ENCODE data around the gene TNFRSF8.

TNFRSF8 gene

DNA sequence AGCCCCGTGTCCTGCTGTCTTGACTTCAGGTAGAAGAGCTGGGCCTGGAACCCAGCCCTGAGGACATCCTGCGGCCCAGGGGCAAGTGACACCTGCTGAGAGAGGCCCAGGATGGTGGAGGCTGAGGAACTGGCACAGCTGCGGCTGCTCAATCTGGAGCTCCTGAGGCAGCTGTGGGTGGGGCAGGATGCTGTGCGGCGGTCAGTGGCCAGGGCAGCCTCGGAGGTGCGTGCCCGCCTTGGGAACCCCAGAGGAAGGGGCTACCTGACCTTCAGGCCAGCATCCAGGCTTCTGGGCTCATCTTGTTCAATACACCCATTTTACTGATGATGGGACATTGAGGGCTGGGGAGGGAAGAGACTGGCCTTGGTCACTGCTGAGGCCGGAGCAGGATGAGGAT is 41.5 kb upstream of the TNFRSF8 start:
- no peak overlapping the region for H3K4me3 ChIP-seq (ENCODE audit: control insufficient read depth, low read depth, low read length)
- TF ChIP-seq, protein P1, sequence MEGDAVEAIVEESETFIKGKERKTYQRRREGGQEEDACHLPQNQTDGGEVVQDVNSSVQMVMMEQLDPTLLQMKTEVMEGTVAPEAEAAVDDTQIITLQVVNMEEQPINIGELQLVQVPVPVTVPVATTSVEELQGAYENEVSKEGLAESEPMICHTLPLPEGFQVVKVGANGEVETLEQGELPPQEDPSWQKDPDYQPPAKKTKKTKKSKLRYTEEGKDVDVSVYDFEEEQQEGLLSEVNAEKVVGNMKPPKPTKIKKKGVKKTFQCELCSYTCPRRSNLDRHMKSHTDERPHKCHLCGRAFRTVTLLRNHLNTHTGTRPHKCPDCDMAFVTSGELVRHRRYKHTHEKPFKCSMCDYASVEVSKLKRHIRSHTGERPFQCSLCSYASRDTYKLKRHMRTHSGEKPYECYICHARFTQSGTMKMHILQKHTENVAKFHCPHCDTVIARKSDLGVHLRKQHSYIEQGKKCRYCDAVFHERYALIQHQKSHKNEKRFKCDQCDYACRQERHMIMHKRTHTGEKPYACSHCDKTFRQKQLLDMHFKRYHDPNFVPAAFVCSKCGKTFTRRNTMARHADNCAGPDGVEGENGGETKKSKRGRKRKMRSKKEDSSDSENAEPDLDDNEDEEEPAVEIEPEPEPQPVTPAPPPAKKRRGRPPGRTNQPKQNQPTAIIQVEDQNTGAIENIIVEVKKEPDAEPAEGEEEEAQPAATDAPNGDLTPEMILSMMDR (conservative IDR thresholded peaks at IDR 0.05; ENCODE audit: control insufficient read depth, insufficient read depth, low read depth, low read length), result no peak
- no peak for DNase-seq (ENCODE audit: low read depth)

DNA sequence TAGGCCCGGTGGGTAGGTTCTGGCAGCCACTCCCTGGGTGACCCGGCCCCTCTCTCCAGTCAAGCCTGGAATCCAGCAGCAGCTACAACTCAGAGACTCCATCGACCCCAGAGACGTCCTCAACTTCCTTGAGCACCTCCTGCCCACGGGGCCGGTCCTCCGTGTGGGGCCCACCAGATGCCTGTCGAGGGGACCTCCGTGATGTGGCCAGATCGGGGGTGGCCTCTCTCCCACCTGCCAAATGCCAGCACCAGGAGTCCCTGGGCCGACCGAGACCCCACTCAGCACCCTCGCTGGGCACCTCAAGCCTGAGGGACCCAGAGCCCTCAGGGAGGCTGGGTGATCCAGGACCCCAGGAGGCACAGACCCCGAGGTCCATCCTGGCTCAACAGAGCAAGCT is 41.1 kb upstream of the TNFRSF8 start:
- DNase-seq (ENCODE audit: low read depth), result no peak
- no peak overlapping the region for H3K4me3 ChIP-seq (ENCODE audit: control insufficient read depth, low read depth, low read length)
- TF ChIP-seq, protein P1 (conservative IDR thresholded peaks at IDR 0.05; ENCODE audit: control insufficient read depth, insufficient read depth, low read depth, low read length), result no peak

DNA sequence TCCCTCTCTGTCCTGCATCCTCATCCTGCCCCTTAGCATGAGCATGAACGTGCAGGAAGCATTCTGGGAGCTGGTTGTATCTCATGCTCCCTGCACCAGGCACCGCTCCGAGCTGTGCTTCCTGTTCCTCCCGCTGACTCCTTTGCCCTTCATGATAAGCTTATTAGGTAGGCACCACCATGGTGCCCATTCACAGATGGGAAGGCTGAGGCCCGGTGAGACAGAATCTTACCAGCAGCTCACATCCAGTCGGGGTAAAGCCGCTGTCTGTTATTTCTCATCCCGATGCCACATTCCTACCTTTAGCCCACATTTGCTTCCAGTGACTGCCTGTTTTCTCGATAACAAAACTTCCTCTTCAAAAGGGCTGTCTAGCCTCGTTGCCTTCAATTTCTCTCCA is 36.5 kb upstream of the TNFRSF8 start:
- TF ChIP-seq, protein P1 (conservative IDR thresholded peaks at IDR 0.05; ENCODE audit: control insufficient read depth, insufficient read depth, low read depth, low read length), result no peak

DNA sequence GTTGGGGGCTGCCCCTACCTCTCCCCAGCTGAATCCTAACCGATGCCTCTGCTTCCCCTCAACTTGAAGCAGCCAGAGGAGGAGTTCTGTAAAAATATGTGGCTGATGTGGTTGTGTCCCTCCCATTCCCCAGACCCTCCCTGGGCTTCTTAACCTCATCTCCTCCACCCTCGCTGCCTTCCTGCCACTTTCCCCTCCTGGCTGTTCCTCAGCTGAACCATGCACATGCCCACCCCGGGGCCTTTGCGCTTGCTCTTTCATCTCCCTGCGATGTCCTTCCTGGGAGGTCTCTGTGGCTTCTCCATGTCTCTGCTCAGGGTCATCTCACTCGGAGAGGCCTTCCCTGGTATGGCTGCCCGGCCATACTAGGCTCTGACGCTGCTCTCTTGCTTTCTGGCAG is 34.9 kb upstream of the TNFRSF8 start:
- no peak for DNase-seq (ENCODE audit: low read depth)
- no peak overlapping the region for H3K4me3 ChIP-seq (ENCODE audit: control insufficient read depth, low read depth, low read length)
- TF ChIP-seq, protein P1 (conservative IDR thresholded peaks at IDR 0.05; ENCODE audit: control insufficient read depth, insufficient read depth, low read depth, low read length), result no peak

More for the DNA sequence above, 36.5 kb upstream of the TNFRSF8 start:
- no peak for DNase-seq (ENCODE audit: low read depth)
- no peak overlapping the region for H3K4me3 ChIP-seq (ENCODE audit: control insufficient read depth, low read depth, low read length)

DNA sequence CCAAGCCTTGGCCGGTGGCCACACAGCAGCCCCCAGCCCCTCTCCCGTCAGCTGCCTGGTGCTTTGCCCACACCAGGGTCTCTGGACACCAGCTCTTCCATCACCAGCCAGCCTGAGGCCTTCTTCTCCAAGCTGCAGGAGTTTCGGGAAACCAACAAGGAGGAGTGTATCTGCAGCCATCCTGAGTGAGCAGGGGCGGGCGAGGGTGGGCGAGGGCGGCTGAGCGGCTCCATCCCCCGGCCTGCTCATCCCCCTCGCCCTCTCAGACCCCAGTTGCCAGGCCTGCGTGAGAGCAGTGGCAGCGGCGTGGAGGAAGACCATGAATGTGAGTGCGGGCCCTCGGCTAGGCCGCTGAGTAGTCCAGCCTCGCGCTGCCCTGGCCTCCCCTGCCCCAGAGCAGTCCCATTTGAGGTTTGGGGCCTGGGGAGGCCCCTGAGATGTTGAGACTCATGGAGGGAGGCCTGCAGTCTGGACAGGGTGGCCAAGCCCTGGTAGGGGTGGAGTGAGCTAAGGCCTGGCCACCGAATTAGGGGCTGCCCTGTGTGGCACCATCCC is 34.1 kb upstream of the TNFRSF8 start:
- no peak for DNase-seq (ENCODE audit: low read depth)
- H3K4me3 ChIP-seq (ENCODE audit: control insufficient read depth, low read depth, low read length), result no peak overlapping the region
- TF ChIP-seq, protein P1 (conservative IDR thresholded peaks at IDR 0.05; ENCODE audit: control insufficient read depth, insufficient read depth, low read depth, low read length), result no peak

DNA sequence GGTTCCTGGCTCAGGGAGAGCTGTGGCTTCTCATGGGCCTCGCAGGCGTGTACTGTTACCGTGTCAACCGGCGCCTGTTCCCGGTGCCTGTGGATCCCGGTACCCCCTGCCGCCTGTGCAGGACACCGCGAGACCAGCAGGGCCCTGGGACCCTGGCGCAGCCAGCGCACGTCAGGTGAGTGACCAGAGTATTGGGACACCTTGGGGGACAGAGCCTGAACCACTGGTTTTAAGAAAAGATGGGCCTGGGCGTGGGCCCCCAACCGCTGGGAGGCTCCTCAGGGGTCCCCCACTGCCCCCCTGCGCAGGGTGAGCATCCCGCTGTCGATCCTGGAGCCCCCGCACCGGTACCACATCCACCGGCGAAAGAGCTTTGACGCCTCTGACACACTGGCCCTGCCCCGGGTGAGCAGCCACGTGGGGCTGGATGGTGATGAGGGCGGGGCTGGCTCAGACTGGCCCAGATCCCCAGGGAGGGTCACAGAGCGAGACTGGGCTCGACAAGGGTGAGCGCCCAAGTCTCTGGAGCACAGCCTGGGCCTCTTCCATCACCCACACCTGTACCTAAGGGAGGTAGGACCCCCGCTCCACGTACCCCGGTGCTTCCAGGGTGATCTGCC is 33.3 kb upstream of the TNFRSF8 start:
- H3K4me3 ChIP-seq (ENCODE audit: control insufficient read depth, low read depth, low read length), result no peak overlapping the region
- no peak for DNase-seq (ENCODE audit: low read depth)
- TF ChIP-seq, protein P1 (conservative IDR thresholded peaks at IDR 0.05; ENCODE audit: control insufficient read depth, insufficient read depth, low read depth, low read length), result no peak
